NCI-H1105 (cell line): Measurements from ENCODE around the gene DOK7.
"Not testable (repeated sequence)": the region's sequence is repeated elsewhere in the genome, so short reads cannot be mapped to it uniquely, and the experiment has no call there.

ENCODE experiments used
- DNase-seq: peaks from one replicate; lab custom pipeline; 2025; lab: John Stamatoyannopoulos, UW

Gene DOK7

GRCh38 chr4:3533423-3533820 lies 70.3 kb downstream of the DOK7 start:
- no peak for DNase-seq

DNA sequence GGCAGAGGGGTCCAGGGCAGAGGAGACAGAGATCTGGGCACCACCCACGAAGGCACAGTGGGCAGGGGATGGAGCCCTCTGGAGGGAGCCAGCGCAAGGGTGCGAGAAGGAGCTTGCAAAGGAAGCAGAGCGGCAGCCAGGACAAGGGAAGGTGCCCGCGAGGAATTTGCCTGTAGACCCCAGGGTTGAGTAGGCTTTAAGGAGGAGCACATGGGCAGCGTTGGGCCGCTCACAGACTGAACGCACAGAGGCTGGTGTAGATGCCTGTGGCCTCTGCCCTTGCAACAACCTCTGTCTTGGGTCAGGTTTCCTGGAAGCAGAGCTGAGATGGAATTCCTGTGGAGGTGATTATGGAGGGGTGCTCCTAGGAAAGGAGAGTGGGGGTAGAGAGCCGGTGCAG lies 72.7 kb downstream of the DOK7 start:
- DNase-seq, result not testable (repeated sequence)

GRCh38 chr4:3538906-3539305 lies 75.8 kb downstream of the DOK7 start:
- DNase-seq, result not testable (repeated sequence)

GRCh38 chr4:3543415-3543814 lies 80.3 kb downstream of the DOK7 start:
- not testable (repeated sequence) for DNase-seq
